Measurements from ENCODE around the gene ZBTB43.

The ZBTB43 gene

GRCh38 chr9:126832440-126832839 lies 27.6 kb downstream of the ZBTB43 start:
- no peak for DNase-seq

GRCh38 chr9:126833020-126833419 lies 28.2 kb downstream of the ZBTB43 start:
- DNase-seq, result no peak

- DNase-seq, result no peak
Measured at GRCh38 chr9:126833710-126834345, 29.0 kb downstream of the ZBTB43 start.

GRCh38 chr9:126834672-126835071 lies 29.8 kb downstream of the ZBTB43 start:
- no peak for DNase-seq

- DNase-seq, result no peak
Measured at GRCh38 chr9:126836216-126836615, 31.4 kb downstream of the ZBTB43 start.

GRCh38 chr9:126838055-126838811 lies 33.4 kb downstream of the ZBTB43 start:
- DNase-seq, result no peak

GRCh38 chr9:126838895-126839294 lies 34.1 kb downstream of the ZBTB43 start:
- no peak for DNase-seq

GRCh38 chr9:126839301-126839700 lies 34.5 kb downstream of the ZBTB43 start:
- no peak for DNase-seq

GRCh38 chr9:126842220-126842842 lies 37.5 kb downstream of the ZBTB43 start:
- DNase-seq, result no peak

GRCh38 chr9:126842977-126843799 lies 38.3 kb downstream of the ZBTB43 start:
- DNase-seq, result no peak

- DNase-seq, result peak; percentile 73
Measured at GRCh38 chr9:126844085-126844484, 39.2 kb downstream of the ZBTB43 start.

- DNase-seq, result no peak
Measured at GRCh38 chr9:126847051-126847450, 42.2 kb downstream of the ZBTB43 start.

GRCh38 chr9:126849591-126850225 lies 44.9 kb downstream of the ZBTB43 start:
- DNase-seq, result no peak

- DNase-seq, result no peak
Measured at GRCh38 chr9:126851286-126851880, 46.5 kb downstream of the ZBTB43 start.

GRCh38 chr9:126852086-126852688 lies 47.3 kb downstream of the ZBTB43 start:
- DNase-seq, result no peak

- DNase-seq, result peak; percentile 59
Measured at GRCh38 chr9:126853667-126854066, 48.8 kb downstream of the ZBTB43 start.

GRCh38 chr9:126854734-126855133 lies 49.9 kb downstream of the ZBTB43 start:
- no peak for DNase-seq

GRCh38 chr9:126856326-126856877 lies 51.6 kb downstream of the ZBTB43 start:
- DNase-seq, result no peak

- DNase-seq, result no peak
Measured at GRCh38 chr9:126857261-126857960, 52.6 kb downstream of the ZBTB43 start.

GRCh38 chr9:126859111-126859510 lies 54.3 kb downstream of the ZBTB43 start:
- no peak for DNase-seq
